ENCODE measurements around the gene SRMS.

DNA sequence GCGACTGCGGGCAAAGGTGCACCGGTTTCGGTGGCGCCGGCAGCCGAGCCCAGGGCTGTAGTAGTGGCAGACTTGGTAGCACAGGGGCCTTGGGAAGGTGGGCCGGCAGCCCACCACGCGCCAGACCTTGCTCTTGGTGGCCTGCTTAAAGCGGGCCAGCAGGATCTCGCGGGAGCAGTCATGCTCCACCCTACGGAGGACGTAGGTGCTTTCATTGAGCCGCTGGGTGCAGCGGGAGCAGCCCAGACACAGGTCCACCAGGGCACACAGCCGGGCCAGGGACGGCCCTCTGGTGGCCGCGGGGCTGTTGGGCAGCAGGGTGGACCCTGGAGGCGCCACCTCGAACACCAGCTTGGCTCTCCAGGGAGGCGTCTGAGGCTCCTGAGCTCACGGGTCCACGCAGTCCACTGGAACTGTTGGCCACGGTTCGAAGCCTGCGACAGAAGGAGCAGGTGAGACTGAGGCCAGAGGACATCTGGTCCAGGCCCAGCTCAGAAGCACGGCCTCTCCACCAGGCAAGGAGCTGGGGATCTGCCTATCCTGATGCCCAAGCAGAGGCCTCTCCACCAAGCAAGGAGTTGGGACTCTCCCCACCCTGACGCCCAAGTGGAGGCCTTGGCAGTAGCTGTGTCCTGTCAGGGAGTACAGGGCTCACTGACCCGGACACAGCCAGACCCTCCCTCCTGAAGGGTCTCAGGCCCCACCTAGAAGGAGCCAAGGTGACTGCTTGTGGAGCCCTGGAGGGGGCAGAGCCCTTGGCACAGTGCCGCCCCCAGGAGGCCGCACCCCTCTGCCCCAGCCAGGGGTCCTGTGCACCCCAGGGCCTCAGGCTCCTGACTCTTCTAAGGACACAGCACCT lies 25.5 kb upstream of the SRMS start:
- TF ChIP-seq, protein P1, sequence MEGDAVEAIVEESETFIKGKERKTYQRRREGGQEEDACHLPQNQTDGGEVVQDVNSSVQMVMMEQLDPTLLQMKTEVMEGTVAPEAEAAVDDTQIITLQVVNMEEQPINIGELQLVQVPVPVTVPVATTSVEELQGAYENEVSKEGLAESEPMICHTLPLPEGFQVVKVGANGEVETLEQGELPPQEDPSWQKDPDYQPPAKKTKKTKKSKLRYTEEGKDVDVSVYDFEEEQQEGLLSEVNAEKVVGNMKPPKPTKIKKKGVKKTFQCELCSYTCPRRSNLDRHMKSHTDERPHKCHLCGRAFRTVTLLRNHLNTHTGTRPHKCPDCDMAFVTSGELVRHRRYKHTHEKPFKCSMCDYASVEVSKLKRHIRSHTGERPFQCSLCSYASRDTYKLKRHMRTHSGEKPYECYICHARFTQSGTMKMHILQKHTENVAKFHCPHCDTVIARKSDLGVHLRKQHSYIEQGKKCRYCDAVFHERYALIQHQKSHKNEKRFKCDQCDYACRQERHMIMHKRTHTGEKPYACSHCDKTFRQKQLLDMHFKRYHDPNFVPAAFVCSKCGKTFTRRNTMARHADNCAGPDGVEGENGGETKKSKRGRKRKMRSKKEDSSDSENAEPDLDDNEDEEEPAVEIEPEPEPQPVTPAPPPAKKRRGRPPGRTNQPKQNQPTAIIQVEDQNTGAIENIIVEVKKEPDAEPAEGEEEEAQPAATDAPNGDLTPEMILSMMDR (conservative IDR thresholded peaks at IDR 0.05 in 1 of 2, IDR thresholded peaks at IDR 0.05 in 1 of 2; ENCODE audit: low read depth in 1 of 2, low read length in 2 of 2), result no peak
- no peak for TF ChIP-seq EZH2 (IDR thresholded peaks at IDR 0.05; ENCODE audit: low read length, missing control alignments)
